NCI-H526 treated with DMSO at 0.1 percent for 48 hours (cell line): ENCODE measurements around the gene SEMA3E.

Experiments
- DNase-seq: peaks from one replicate; lab custom pipeline; 2025; lab: John Stamatoyannopoulos, UW

Gene SEMA3E

DNA sequence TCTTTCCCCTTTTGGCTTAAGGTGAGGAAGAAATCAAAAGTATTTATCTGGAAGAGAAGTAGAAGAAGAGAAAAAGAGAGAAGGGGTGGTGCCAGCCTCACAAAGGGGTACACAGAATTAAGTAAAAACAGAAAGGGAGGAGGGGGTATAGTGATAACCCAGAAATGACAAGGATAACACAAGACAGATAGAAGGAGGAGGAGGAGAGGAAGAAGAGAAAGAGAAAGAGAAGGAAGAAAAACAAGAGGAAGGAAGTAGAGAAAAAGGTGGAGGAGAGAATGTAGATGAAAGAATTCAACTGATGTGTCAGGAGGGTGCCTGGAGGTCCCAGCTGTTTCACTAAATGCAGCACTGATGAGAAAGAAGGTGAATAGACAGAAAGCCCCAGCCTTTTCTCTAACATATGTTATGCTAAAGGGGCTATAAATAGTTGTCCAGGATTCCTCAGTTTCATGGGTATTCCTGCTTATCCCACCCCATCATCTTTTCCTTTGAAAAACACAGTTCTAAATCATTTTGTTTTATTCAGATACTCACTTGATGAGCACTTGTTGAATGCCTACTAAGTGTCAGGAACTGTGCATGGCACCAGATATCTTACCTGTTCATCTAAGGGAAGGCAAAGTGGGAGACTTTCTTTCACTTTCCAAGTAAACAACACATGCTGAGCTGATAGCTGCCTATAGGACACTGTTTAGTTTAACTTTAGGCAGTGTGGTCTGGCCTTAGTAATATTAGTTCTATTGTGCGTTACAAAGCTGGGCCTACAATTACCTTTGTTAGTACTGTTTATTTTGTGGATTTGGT, 8.0 kb downstream of the SEMA3E start:
- peak; percentile 37 for DNase-seq

DNA sequence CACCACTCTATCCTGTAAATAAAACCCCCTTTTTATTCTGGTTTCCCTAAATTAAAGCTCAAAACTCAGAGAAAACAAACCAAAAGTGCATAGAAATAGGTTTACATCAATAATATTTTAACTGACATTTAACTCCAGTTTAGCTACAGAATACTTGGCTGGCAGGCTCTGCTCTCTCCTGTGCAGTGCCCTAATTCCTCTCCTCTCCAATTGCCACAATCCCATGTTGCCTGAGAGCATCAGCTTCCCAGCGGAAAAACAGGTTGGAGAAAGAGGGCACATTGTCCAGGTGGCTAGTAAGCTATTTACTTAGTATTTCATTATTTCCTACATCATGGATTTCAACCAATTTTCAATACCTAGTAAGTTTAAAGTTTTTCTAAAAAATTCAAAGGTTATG, 8.7 kb downstream of the SEMA3E start:
- DNase-seq: no peak

DNA sequence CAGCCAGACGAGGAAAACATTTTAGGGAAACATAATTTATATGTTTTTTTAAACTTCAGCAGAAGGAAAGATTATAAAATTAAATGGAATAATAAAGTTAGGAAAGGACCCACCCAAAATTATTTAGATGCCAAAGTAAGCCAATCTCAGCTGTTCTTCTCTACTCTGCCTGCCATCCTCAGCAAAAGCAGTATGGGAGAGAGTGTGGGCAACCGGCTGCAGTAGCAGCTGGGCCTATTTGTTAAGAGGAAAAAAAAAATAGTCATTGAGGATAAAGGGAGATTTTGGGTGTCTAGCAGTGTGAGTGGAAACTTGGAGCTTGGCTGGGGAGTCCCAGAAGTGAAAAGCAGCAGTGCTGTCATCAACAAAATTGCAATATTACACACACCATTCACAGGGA, 15.4 kb downstream of the SEMA3E start:
- DNase-seq: no peak

DNA sequence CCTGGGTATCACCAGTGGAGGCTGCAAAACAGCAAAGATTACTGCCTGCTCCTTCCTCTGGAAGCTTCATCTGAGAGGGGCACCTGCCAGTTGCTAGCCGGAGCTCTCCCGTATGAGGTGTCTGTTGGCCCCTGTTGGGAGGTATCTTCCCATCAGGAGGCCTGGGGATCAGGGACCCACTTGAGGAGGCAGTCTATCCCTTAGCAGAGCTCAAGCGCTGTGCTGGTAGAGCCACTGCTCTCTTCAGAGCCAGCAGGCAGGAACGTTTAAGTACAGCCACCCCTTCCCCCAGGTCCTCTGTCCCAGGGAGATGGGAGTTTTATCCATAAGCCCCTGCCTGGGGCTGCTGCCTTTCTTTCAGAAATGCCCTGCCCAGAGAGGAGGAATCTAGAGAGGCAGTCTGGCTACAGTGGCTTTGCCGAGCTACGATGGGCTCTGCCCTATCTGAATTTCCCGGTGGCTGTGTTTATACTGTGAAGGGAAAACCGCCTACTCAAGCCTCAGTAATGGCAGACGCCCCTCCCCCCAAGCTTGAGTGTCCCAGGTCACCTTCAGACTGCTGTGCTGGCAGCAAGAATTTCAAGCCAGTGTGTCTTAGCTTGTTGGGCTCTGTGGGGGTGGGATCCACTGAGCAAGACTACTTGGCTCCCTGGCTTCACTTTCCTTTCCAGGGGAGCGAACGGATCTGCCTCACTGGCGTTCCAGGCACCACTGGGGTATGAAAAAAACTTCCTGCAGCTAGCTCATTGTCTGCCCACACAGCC, 19.6 kb downstream of the SEMA3E start:
- DNase-seq: no peak

DNA sequence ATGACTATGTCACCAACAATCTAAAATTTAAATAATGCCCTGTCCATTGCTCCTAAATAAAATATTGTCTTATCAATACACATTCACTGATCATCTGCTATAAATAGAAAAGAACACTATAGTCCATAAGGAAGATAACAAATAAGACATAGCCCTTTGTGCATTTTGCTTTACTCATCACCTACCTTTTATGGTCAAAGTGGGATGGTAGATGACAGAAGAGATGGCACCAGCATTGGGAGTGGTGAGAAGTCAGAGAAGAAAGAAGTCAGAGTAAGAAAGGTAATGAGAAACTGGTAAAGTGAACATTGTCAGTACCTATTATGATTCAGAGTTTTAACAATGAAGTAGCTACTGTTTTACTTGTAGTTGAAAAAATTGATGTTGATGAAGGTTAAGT, 31.1 kb downstream of the SEMA3E start:
- DNase-seq: no peak

DNA sequence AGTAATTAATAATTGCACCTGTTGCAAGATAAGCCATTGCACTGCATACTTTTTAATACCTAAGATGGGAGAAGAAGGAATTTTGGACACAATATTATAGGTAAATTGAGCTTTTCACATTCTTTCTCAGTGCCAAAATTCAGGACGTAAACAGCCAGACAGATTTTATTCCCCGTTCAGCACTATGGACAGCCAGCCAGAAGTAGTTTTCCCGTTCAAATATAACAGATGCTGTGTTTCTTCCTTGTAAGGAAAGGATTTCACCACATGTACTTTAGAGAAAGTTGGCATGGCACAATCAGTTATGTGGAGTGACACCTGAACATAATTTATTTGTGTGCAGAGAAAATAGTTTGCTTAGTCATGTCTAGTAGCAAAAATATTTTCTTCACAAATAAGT, 34.8 kb downstream of the SEMA3E start:
- no peak for DNase-seq

DNA sequence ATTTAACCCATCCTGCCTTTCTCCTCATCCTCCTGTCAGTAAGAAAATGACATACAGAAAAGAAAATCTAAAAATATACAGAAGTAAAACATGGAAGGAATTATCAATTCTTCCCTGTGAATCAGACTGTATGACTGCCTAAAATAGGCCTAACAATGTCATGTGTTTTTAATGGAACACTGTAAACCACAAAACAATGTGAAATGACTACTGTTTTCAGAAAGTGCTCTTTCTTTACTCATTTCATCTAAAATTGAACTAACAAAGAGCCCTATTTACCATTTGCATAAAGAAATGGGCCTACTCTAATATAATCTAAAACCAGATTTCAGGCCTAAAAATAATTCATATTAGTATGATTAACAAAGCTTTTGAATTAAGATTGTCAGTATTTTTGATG, 35.7 kb downstream of the SEMA3E start:
- DNase-seq: no peak

DNA sequence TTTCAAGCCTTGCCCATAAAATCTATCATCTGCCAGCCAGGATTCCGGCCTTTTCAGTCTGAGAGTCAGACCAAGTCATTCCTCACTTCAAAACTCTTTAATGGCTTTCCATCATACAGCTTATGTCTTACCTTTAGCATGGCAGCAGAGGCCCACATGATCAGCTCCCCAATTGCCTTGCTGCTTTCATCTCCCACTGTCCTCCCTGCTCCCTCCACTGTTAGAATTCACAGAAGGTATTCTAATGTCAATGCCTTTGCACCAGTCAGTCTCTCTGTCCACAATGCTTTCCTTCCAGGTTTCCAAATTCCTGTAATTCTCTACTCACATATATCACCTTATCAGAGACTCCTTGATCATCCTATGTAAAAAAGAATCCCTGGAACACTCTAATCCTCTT, 37.2 kb downstream of the SEMA3E start:
- no peak for DNase-seq

DNA sequence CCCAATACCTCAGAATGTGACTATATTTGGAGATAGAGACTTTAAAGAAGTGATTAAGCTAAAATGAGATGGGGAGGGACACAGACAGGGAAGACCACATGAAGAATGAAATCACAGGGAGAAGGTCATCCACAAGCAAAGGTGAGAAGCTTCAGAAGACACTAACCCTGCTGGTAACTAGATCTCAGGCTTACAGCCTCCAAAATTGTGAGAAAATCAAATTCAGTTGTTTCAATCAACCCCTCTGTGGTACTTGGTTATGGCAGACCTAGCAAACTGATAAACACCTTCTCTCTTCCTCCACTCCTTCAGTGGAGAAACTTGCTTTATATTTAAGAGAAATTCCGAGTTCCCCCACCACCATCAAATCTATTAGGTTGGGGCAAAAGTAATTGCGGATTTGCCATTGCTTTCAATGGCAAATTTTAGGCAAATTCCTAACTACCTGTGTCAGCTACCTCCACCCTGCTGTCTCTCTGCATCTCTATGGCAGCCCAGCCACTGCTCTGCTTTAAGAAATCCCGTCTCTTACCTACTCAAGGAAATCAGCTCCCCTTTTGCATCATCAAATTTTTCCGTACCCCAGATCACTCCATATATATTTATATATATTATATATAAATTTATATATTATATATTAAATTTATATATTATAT, 38.2 kb downstream of the SEMA3E start:
- DNase-seq: no peak

DNA sequence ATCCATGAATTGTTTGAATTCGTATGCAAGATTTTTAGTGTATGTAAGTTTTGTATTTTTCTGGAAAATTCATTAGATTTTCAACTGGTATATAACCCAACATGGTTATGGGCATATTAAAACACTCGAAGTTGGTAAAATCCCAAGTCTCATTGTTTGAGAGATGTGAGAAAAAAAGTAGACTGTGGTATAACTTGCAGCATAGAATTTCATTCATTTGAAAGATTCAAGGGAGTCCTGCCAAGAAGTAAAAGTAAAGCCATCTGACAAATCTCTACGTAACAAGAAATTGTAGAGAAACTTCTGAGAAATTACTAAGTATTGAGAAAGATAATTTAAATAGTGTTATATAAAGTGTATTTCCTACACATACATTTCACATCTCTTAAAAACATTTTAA, 40.2 kb downstream of the SEMA3E start:
- no peak for DNase-seq

DNA sequence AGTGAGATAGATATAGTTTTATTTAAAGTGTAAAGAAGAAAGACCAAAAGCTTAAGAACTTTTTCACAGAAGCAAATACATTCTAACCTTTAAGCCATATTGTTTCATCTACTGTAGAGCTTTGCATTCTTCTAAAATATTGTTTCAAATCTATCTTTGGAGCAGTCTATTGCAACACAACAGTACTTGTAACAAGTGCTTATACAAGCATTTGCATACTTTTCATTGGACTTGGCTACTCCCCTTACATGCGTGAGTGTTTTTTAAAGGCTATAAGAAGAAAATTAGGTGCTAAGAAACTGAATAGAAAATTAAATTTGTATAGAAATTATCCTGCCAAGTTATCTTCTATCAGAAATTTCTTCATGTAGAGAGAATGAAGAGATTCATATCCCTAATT, 45.3 kb downstream of the SEMA3E start:
- DNase-seq: no peak

DNA sequence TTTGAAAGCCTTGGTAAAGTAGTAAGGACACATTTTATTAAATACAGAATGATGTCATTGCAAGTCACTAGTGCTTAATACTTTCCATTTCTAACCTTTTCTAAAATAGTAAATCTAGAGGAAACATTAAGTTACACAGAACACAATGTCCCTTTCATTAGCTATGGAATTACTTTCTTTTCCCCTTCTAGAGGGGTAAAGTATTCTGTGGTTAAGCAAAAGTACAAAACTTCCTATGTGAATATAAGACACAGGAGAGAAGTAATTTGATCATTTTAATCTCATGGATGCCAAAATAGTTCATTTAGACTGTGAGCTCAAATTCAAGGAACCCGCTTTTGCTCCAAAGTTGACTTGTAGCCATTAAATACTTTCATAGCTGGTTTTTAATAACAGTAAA, 49.8 kb downstream of the SEMA3E start:
- DNase-seq: no peak

DNA sequence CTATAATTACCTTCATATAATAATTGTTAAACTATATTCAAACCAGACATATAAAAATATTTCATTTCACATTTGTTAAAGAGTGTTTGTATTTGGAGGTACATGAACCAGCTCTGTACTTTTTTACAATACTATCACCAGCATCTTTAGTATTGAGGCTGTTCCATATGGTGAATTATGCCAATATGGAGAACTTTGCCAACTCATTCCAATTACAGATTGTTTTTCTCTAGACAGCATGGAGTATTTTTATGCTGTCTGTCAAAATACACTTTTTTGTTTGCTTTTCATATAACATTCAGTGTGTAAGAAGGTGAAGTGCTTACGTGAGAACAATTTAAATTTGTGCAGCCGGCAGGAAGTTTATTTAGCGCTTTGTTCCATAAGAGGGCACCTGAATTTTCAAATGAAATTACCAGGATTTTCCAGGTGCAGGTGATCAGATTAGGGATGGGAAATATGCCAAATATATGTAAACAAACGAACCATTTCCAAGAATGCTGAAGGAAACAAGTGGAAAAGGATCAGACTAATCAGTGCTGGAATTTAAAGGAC, 54.9 kb downstream of the SEMA3E start:
- DNase-seq: no peak

DNA sequence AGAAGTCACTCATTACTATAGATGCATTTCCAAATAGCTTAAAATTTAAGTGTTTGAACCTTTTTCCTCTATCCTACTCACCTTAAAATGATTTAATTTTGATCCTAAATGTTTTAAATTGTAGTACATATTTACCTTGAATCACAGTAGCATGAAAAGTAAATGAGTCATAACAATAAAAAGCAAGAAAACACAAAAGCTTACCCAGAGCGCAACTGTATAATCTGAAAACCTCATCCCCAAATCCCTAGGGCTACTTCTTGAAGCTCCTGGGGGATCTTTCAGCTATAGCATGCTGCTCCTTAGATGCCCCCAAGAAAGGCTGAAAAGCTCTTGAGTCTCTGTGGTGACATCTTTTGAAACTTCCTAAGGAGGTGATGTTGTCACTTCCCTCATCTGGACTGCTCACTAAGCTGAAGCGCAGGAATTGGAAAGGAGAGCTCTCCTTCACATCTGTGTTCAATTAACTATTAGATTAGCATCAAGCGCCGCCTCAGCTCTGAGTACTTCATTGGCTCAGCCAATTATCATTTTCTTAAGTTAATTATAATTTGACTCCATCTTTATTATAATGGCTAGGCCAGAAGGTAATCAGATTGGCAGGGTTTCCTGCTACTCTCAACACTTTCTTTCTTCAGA, 60.2 kb downstream of the SEMA3E start:
- DNase-seq: no peak

DNA sequence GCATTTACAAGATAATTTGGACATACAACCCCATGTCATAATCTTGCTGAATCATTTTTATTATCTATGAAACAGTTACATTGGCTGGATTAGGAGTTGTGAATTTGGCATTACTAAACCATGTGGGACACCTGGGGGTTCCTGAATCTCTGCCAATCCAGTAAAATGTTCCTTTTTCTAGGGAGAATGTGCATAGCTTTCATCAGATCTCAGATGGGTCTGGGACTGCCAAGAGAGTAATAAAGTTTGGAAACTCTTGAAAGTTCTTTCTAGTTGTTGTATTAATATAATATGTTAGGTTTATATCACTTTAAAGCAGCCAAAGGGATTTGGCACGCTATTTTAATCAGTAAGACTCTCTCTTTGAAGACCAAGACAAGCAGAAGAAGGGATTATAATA, 62.7 kb downstream of the SEMA3E start:
- DNase-seq: no peak

DNA sequence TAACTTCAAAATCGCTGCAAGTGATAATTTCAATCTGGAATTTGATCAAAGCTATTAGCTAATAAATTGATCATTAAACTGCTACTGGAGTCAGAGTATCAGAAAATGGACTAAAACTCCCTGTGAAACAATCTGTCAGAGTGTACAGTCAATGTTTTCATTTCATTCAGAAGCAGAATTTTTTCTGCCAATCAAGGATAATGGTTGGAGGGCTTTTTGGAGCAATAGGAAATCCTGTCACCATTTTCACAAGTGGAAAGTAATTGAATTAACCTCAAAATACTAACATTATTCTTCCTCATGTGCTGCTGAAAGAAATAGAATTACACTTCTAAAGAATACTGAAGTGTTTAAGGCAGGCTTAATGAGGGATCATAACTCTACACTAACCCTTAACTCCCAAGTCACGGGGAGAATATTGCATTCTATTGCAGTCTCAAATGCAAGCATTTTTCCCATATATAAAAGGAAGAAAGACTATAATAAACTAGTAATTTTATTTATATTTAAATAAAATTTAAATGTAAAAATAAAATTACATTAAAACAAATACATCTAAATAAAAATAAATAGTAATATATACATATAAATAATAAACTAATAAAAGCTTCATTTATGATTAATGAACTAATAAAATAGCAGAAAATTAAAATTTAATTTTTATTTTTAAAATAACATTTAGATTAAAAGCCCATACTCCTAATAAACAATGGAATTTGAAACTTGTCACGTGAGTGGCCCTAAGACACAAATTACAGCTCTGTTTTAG, 67.1 kb downstream of the SEMA3E start:
- no peak for DNase-seq

DNA sequence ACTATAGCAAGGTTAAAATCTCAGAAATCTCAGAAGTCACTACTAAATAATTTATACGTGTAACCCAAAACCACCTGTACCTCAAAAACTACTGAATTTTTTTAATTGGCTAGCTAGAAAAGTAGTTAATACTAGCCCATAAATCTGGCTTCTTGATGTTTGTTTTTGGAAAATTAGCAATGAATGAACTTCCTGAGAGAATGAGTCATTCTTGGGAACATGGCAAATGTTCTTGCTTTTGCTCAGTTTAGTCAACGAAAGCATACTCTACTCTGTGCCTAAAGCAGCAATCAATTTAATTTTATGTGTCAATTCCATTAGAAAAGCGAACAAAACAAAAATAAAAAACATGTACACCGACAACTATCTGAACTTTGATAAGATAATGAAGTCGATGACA, 69.2 kb downstream of the SEMA3E start:
- no peak for DNase-seq

DNA sequence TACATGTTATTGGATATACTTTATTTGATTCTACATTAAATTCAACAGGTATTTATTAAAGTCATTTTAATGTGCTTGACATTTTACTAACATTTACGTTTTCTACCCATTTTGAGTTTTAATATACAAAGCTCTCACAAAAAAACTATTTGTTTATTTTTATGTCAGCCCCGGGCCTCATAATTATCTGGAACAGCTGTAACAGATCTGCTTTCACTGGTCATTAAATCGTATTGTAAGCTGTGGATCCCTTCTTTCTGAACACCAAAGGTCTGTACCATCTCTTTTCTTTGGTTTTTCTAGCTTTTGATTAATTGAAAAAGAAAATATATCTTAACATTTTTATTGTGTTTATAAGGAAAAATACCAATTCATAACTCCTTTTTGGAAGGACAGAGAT, 73.5 kb downstream of the SEMA3E start:
- DNase-seq: no peak

DNA sequence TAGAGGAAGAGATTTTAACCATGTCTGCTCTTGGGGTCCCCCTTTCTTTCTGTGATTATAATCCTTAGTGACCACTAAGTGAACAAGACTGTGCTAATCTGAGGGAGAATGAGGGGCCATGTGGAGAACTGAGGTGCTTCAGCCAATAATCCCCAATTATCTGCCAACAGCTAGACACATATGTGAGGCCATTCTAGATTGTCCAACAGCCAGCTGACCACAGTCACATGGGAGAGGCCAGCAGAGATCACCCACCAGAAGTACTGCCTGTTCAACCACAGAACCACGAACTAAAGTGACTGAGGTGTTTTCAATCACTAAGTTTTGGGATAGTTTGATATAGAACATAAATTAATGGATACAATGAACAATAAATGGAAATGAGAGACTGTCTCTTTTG, 74.3 kb downstream of the SEMA3E start:
- DNase-seq: no peak

DNA sequence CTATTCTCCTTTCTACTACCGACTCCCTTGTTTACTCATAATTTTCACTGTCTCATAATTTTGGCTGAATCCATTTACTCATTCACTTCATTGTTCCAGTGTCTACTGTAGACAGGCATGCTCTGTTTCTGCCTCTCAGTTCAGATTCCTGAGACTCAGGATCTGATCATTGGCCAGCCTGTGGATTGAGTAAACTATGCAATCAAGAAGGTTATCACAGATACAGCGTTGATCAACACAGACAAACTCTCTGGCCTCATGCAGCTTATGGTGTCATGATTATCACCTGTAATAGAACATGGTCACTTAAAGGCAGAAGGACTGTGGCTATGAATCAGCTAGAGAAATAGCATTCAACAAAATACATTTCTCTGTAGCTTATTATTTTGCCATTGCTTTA, 86.0 kb downstream of the SEMA3E start:
- DNase-seq: no peak

DNA sequence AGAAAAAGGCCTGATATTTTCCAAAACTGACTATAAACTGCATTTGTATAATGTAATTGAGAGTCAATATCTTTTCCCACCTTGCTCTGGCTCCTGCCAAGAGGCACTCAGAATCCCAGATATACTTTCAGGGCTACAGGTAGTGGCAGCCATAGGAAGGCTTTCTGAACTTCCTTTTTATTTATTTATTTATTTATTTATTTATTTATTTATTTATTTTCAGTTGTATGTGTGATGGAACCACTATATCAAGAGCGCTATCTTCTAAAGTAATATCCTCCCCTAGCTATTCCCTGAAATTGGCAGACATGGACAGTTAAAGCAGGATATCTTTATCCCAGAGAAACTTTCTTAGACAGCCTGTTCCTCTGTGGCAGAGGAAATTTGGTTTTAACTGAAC, 86.7 kb downstream of the SEMA3E start:
- DNase-seq: no peak

DNA sequence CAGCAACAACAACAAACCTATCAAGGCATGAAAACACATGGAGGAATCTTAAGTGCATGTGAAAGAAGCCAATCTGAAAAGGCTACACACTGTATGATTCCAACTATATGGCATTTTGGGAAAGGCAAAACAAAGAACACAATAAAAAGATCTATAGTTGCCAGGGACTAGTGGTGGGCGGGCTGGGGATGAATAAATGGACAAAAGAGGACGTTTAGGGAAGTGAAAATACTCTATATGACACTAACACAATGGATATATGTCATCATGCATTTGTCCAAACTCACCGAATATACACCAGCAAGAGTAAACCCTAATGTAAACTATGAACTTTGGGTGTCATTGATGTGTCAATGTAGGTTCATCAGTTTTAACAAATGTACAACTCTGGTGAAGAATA, 89.1 kb downstream of the SEMA3E start:
- DNase-seq: no peak
